ENCODE measurements around the gene GAR1. TPM values are rescaled to one million over a fixed set of nuclear protein-coding genes. Genes with fewer than 3 reads are reported as not detected.

The GAR1 gene
- total RNA-seq, 2 donors from 2014 or later = 2.6 to 4.9 TPM

- H3K4me3 ChIP-seq = no peak overlapping the region
These were observed 16.7 kb upstream of the GAR1 start for GRCh38 chr4:109798866-109799265.

GRCh38 chr4:109801099-109801789 lies 14.3 kb upstream of the GAR1 start:
- WGBS, 2 donors = 39% methylated on average over 4 of the region's 4 CpGs
- no peak for DNase-seq
- TF ChIP-seq POLR2A (IDR thresholded peaks at IDR 0.05) = no peak
- no peak for TF ChIP-seq CTCF (IDR thresholded peaks at IDR 0.05)
- Histone ChIP-seq H3K4me1 (peaks cover 18% of the 10 kb centered on the region), H3K36me3 (replicated peaks in 1 of 2; ENCODE audit: insufficient read depth in 1 of 2, low read depth in 2 of 2) (no peaks in the 10 kb centered on the region), H3K9me3 (no peaks in the 10 kb centered on the region), H3K27ac (peak overlapping the region in 3 of 4 donors; percentile 4 to 80 (median 44)), H3K4me3 (no peak overlapping the region), H3K27me3 (no peaks in the 10 kb centered on the region)
- ATAC-seq = no peak
- intact Hi-C loops (cut with DNase I) = loop anchor here (10.0 kb wide), 1 partner anchor 96 kb away; the partner anchor contains the start of gene CASP6

More at GRCh38 chr4:109798866-109799265, 16.7 kb upstream of the GAR1 start:
- Histone ChIP-seq H3K36me3 (replicated peaks in 1 of 2; ENCODE audit: insufficient read depth in 1 of 2, low read depth in 2 of 2) (no peaks in the 10 kb centered on the region), H3K27me3 (no peaks in the 10 kb centered on the region), H3K9me3 (no peaks in the 10 kb centered on the region), H3K4me1 (peaks cover 18% of the 10 kb centered on the region), H3K27ac (no peak overlapping the region)
- TF ChIP-seq POLR2A (IDR thresholded peaks at IDR 0.05) (no peak), CTCF (IDR thresholded peaks at IDR 0.05) (no peak)
- DNase-seq (no peak), ATAC-seq (no peak)
- intact Hi-C loops (cut with DNase I) = no loop called here

GRCh38 chr4:109801895-109802319 lies 13.7 kb upstream of the GAR1 start, which contains the start of gene CFI:
TSS of gene CFI (minus strand) at chr4:109801999. CDS start at chr4:109801971, 28 bp downstream.
- Histone ChIP-seq H3K9me3 (no peaks in the 10 kb centered on the region), H3K27ac (peak within 1 kb of the TSS in 3 of 4 donors; percentile 4 to 80 (median 44)), H3K4me3 (no peak within 1 kb of the TSS), H3K27me3 (no peaks in the 10 kb centered on the region), H3K4me1 (peaks cover 18% of the 10 kb centered on the region), H3K36me3 (replicated peaks in 1 of 2; ENCODE audit: insufficient read depth in 1 of 2, low read depth in 2 of 2) (no peaks in the 10 kb centered on the region)
- intact Hi-C loops (cut with DNase I) = loop anchor here (10.0 kb wide), 1 partner anchor 97 kb away; the partner anchor contains the start of gene CASP6
- no peak for TF ChIP-seq POLR2A (IDR thresholded peaks at IDR 0.05)
- TF ChIP-seq CTCF (IDR thresholded peaks at IDR 0.05) = no peak
- 18 to 19% methylated on average over 2 of the region's 2 CpGs for WGBS, 2 donors
- ATAC-seq (peak; percentile 83), DNase-seq (peak in 1 of 4 donors; percentile 37)

- 15 to 17% methylated on average over 4 of the region's 4 CpGs for WGBS, 2 donors
- peak; percentile 57 for ATAC-seq
- Histone ChIP-seq H3K9me3 (no peaks in the 10 kb centered on the region), H3K36me3 (replicated peaks in 1 of 2; ENCODE audit: insufficient read depth in 1 of 2, low read depth in 2 of 2) (no peaks in the 10 kb centered on the region), H3K27me3 (no peaks in the 10 kb centered on the region), H3K4me1 (peaks cover 18% of the 10 kb centered on the region), H3K4me3 (no peak overlapping the region), H3K27ac (no peak overlapping the region)
- peak; percentile 16 to 54 (median 44) for DNase-seq
- TF ChIP-seq CTCF (IDR thresholded peaks at IDR 0.05) (peak in 6 of 7 experiments; percentile 26 to 71 (median 54)), POLR2A (IDR thresholded peaks at IDR 0.05) (no peak)
- intact Hi-C loops (cut with DNase I) = loop anchor here (10.0 kb wide), 1 partner anchor 99 kb away; the partner anchor contains the start of gene CASP6
These were observed 11.5 kb upstream of the GAR1 start for GRCh38 chr4:109803924-109804571.
